Kasumi-1 (cell line): ENCODE results near the gene C1orf159.
"Not testable (repeated sequence)": the region's sequence is repeated elsewhere in the genome, so short reads cannot be mapped to it uniquely, and the experiment has no call there.

Experiments used
- DNase-seq, 2 experiments: peaks; one replicate each; lab custom pipeline; 2025; lab: John Stamatoyannopoulos, UW

C1orf159 gene

DNA sequence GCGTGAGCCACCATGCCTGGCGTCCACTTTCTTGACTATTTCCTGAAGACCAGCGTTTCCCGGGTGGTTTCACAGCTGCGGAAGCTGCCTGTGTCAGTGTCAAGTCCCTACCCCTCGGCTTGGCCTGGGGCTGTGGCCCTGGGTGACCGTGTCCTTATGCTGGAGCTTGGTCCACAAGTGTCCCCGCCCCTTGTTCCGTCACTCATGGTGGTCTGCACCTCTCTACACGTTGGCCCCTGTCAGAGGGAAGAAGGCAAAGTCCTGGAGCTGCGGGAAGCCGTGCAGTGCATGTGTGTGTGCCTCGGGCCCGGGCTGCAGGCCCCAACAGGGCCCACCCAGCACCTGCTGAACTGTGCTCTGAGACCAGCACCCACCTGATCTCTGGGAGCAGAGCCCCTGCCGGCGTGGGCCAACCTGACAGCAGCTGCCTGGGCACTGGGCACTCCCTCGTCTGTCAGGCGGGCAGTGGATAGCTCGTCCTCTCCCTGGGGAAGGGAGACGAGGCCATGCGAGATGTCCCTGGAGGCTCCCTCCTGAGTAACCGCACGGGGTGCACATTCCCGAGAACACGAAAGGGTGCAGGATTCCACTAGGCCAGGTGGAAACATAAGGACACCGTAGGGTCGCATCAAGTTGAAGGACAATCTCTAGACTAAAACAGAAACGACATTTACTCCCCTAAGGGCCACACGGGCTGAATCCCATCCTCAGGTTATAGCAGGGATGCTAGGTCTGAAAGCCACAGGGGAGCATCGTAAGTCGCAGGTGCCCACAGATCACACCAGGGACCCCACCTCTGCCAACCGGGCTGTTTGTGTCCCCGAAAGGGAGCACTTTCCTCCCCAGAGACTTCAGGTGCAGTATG, 2.4 kb upstream of the C1orf159 start:
- DNase-seq = no peak

DNA sequence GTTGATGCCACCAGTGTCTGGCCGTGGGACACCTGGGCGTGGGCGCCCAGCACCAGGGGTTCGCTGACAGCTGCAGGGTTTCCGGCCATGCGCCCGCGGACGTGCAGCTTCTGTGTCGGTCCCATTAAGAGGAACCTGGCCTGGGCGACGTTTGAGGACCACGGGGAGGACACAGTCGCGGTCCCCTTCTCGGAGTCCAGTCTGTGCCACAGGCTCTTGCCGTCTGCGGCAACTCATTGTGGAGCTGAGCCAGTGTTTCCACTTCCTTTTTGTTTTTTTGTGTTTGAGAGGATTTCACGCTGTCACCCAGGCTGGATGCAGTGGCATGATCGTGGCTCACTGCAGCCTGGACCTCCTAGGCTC, 1.6 kb upstream of the C1orf159 start:
- no peak for DNase-seq

DNA sequence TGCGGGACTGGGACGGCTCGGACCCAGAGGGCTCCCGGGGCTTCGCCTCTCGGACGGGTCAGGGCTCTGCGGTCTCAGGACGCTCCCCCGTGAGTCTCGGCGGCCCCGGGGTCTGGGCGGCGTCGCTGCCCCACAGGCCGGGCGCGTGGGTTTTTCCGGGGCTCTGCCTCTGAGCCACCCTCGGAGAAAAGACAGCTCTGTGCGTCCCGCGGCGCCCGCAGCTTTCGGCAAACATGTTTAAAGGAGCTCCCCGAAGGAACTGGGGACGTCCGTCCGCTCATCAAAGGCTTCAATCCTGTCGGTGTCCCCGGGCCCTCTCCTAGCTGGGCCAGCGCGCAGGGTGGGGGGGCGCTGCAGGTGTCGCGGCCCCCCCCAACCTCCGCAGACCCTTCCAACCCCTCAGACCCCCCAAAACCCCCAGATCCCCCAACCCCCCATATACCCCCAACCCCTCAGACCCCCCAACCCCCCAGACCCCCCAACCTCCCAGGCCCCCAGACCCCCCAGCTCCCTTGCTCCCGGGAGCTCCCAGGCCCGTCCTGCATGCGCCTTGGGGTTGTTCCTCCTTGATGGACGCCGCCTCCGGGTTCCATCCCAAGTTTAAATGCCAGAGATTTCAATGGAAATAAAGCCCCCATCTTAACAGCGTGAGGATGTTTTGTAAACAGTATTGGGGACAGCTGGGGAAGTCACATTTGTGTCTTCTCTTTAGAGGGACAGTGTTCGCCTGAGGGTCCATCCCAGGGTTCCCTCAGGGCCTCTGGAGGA, 996 bp upstream of the C1orf159 start:
- DNase-seq = no peak

DNA sequence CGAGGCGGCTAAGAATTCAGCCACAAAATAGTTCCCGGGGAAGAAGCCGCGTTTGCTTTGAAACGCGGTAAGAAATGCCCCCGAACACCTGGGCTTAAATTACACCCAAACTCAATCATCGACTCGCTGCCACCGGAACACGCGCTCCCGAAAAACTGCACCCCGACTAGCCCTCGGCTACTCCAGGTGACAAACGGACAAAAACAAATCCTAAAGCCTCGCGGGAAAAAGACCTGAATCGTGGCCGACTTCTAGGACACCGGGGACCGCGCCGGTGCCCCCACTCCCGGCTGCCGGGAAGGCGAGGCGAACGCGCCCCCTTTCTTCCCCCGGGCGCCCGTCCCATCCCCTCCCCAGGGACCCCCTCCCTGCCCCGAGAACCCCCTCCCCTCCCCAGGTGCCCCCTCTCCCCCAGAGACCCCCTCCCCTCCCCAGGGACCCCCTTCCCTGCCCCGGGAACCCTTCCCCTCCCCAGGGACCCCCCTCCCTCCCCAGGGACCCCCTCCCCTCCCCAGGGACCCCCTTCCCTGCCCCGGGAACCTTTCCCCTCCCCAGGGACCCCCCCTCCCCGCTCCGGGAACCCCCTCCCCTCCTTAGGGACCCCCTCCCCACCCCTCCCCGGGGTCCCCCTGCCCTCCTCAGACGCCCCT, 628 bp downstream of the C1orf159 start:
- DNase-seq = no peak

DNA sequence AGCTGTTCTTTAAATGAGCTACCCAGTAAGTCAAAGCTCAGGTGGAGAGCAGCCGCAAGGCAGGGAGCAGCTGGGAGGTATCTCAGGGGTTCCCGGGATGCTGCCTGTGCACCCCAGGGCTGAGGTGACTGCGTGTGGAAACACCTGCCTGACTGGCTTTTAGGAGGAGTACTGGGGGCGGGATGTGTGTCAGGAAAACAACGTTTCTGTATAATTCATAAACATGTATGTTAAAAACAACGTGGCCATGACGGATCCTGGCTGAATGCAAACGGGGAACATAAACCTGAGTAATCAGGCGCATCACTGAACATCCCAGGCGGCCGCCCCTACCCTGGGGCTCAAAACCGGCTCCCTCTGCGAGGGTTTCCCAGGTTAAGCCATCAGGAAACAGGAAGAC, 1.5 kb downstream of the C1orf159 start:
- DNase-seq = no peak

DNA sequence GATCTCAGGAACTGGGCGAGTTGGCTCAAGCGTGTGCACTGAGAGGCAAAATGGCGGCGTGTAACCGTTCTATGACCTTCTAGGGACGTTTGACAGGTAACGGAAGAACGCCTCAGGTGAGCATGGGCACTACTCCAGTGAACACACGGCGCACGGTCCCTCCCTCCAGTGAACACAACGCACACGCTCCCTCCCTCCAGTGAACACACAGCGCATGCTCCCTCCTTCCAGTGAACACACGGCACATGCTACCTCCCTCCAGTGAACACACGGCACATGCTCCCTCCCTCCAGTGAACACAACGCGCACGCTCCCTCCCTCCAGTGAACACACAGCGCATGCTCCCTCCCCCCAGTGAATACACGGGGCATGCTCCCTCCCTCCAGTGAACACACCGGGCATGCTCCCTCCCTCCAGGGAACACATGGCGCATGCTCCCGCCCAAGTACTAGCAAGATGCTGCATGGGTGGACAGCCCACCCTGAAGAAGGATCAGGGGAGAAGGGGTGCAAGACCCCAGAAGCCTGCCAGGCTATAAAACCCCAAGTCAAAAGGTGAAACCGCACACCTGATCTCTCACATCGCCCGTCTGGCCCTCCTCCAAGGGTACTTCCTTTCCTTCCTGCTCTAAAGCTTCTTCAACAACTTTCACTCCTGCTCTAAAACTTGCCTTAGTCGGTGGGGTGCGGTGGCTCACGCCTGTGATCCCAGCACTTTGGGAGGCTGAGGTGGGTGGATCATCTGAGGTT, 3.5 kb downstream of the C1orf159 start:
- DNase-seq = no peak

DNA sequence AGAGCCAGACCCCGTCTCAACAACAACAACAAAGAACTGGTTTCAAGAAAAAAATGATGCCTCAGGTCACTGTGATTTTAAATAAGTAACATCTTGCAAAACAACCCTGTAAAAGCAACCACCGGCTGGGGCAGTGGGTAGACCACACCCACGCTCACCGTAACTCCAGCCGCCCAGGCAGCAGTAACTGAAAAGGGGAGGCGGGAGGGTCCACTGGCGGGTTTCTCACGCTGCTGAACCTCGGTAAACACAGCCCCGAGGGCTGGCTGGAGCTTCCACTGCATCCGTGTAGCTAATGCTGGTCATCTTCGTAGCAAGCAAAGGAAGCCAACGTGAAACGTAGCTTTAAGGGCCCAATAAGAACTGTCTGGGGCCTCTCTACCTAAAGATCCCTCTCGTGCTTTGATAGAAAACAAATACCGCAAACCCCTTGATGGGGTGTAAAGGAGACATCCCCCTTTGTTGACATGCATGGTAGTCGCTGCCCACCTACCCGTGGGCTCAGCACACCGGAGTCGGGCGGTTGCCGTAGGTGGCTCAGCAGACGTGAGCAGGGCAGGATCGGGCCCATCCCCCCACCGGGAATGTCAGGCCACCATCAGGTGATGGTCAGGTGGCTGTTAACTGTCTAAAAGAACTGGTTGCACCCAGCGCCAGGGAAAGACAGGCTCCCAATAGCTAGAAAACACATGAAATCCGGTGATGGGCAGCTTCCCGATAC, 4.2 kb downstream of the C1orf159 start:
- DNase-seq = no peak

DNA sequence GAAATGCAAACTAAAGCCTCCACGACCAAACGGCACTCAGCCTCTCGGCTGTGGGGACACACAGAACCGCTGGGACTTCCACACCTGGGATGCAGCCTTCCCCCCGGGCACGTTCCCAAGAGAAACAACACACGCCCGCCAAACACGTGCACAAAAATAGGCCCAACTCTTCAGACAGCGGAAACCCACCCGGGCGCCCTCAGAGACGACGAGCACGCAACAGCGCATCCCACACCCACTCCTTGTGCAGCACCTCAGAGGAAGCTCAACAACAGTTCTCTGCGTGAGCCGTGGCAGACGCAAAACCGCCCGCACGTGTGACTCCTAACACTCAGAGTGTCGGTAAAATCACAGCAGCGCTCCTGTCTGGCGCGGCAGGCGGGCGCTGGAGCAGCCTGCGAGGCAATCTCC, 5.3 kb downstream of the C1orf159 start:
- no peak for DNase-seq

DNA sequence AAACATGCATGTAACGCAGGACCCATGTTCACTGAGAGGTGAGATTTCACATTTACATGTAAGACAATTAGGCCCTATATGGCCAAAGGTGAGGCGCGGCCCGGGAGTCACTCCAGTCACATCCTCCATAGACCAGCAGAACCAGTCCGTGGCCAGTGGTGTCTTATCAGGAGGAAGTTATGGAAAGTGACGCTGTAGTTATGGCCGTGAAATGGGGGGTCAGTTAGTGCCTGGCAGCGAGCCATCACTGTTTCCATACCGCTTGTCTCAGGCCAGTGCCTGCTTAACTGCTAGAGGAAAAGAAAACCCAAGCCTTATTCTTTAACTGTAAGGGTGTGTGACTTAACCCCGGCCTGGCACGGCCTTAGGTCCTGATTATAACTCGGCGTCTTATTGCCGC, 6.1 kb downstream of the C1orf159 start:
- no peak for DNase-seq

DNA sequence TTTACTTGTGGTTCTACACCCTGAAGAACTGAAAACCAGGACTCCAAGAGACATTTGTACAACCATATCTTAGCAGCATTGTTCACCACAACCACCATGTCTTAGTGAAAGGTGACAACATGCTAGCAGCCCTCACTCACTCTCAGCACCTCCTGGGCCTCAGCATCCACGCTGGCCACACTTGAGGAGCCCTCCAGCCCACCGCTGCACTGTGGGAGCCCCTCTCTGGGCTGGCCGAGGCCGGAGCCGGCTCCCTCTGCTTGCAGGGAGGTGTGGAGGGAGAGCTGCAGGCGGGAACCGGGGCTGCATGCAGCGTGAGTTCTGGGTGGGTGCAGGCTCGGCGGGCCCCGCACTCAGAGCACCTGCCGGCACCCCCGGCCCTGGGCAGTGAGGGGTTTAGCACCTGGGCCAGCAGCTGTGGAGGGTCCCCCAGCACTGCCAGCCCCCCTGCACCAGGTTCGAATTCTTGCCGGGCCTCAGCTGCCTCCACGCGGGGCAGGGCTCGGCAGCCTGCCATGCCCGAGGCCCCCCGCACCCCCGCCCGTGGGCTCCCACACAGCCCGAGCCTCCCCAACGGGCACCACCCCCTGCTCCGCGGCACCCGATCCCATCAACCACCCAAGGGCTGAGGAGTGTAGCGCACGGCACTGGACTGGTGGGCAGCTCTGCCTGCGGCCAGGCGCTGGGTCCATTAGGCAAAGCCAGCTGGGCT, 9.2 kb downstream of the C1orf159 start:
- DNase-seq = no peak

DNA sequence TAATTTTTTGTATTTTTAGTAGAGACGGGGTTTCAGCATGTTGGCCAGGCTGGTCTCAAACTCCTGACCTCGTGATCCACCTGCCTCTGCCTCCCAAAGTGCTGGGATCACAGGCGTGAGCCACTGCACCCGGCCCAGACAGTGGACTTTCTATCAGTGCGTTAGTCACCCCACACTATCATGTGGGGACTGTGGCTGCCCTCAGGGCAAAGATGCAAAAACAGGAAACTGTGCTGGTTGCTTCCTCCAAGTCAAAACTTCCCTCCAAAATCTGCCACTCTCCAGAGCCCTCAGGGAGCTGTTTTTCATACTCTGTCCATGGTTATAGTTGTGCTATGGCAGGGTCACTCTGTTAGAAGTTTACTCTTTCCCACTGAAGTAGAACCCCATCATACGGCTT, 11.7 kb downstream of the C1orf159 start:
- peak; percentile 47 to 50 for DNase-seq

DNA sequence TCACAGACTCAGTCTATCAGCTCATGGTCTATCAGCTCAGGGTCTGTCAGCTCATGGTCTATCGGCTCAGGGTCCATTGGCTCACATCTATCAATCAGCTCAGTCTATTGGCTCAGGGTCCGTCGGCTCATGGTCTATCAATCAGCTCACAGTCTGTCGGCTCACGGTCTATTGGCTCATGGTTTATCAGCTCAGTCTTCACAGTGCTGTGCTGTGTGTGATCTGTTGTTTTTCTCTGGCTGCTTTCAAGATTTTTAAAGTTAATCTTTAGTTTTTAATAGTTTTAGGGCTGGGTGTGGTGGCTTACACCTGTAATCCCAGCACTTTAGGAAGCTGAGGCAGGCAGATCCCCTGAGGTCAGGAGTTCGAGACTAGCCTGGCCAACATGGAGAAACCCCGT, 14.4 kb downstream of the C1orf159 start:
- no peak for DNase-seq

DNA sequence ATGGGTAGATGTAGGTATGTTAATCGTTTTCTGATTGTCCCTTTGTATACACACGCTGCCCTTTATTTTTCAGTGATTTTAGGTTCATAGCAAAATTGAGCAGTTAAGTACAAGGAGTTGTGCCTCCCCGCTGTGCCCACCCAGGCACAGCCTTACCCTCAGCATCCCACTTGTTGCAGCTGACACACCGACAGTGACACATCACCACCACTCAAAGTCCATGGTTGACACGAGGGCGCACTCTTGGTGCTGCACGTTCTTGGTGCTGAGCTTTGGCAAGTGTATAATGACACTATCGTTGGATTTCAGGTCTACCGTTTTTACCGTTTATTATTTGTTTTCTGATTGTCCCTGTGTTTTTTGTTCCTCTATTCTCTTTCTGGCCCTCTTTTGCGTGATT, 15.6 kb downstream of the C1orf159 start:
- no peak for DNase-seq

DNA sequence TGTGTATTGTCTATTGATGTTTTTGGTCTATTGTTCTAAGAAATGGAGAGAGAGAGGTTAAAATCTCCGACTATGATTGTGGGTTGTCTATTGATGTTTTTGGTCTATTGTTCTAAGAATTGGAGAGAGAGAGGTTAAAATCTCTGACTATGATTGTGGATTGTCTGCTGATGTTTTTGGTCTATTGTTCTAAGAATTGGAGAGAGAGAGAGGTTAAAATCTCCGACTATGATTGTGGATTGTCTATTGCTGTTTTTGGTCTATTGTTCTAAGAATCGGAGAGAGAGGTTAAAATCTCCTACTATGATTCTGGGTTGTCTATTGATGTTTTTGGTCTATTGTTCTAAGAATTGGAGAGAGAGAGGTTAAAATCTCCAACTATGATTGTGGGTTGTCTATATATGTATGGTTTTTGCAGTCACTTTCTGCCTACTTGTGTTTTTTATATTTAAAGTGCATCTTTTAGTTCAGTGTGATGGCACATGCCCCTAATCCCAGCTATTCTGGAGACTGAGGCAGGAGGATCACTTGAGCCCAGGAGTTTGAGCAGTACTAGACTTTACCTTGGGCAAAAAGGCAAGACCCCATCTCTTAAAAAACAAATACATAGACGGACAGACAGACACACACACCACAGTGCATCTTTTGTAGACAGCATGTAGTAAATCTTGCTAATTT, 16.2 kb downstream of the C1orf159 start:
- no peak for DNase-seq

DNA sequence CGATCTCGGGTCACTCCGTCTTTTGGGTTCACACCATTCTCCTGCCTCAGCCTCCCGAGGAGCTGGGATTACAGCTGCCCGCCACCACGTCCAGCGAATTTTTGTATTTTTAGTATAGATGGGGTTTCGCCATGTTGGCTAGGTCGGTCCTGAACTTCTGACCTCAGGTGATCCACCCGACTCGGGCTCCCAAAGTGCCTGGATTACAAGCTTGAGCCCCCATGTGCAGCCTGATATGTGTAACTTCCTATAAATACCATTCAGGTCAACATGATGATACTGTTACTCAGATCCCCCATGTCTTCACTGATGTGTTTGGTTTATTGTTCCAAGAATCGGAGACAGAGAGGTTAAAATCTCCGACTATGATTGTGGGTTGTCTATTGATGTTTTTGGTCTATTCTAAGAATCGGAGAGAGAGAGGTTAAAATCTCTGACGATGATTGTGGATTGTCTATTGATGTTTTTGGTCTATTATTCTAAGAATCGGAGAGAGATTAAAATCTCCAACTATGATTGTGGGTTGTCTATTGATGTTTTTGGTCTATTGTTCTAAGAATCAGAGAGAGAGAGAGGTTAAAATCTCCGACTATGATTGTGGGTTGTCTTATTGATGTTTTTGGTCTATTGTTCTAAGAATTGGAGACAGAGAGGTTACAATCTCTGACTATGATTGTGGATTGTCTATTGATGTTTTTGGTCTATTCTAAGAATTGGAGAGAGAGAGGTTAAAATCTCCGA, 17.0 kb downstream of the C1orf159 start:
- no peak for DNase-seq

DNA sequence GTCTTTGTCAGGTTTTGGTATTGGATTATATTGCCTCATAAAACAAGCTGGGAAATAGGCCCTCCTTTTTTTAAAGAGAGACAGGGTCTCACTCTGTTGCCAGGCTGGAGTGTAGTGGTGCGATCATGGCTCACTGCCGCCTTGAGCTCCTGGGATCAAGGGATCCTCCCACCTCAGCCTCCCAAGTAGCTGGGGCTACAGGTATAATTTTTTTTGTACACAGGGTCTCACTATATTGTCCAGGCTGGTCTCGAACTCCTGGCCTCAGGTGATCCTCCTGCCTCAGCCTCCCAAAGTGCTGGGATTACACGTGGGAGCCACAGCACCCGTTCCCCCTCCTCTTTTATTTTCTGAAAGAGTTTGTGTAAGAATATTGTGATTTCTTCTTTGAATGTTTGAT, 19.8 kb downstream of the C1orf159 start:
- not testable (repeated sequence) for DNase-seq

DNA sequence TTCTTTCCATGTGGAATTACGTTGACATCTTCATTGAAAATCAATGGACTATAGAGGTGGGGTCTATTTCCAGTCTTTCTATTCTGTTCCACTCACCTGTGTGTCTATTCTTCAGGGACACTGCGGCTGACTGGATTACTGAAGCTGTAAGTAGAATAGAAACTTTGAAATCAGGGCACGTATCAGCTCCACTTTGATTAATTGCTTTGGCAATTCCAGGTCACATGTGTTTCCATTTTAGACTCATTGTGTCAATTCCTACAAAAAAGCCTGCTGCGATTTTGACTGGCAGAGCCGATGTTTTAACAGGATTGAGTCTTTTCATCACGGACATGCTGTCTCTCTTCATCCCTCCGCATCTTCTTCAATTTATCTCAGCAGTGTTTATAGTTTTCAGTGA, 20.9 kb downstream of the C1orf159 start:
- no peak for DNase-seq

DNA sequence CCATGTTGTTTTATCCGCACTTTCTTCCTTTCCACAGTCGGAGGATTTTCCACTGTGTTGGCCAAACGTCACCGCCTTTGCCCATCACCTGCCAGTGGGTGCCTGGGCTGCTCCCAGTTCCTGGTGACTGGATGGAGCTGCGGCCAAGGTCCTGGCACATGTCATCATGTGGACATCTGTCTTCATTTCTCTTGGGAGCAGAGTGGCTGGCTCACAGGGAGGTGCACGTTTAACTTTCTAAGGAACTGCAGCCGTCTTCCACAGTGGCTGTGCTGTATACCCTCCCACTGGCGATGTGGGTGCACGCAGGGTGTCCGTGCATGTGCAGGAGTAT, 22.3 kb downstream of the C1orf159 start:
- DNase-seq = no peak

DNA sequence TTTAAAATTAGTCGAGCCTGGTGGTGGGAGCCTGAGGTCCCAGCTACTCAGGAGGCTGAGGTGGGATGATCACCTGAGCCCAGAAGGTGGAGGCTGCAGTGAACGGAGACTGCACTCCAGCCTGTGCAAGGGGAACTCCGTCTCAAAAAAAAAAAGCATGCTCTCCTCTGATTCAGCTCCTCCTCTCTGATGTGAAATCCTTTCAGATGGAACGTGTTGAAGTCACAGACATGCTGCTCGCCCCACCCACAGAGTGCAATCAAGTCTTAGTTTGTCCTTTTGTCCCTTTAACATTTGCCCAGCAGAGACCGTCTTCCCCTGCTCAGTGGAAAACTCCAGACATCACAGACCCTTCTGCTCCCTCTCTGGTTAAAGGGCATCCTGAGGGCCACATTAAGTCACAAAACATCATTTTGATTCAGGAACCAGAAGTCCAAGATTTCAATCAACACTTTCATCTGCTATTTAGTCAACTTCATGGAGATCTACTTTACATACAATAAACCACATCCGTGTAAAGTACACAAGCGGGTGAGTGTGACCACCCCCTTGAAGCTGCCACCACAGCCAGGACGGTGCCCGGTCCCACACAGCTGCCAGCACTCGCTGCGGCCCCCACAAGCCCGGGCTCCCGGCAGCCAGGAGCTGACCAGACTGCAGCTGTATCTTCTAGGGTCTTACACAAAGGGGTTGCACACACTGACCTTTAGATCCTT, 22.8 kb downstream of the C1orf159 start:
- no peak for DNase-seq
